ENCODE measurements around the gene STX19.

STX19 gene

GRCh38 chr3:94015025-94015424, 13.4 kb downstream of the STX19 start:
- ChIA-PET POLR2A (interaction anchor here (0.6 kb wide), 1 partner anchor 10 kb away, joined by 3 read pairs; no protein-coding TSS in a partner anchor), CTCF (interaction anchor here (3.8 to 7.5 kb wide), 2 partner anchors 12 to 55 kb away, joined by 15 to 44 read pairs; no protein-coding TSS in a partner anchor)
- no peak for TF ChIP-seq CTCF (IDR thresholded peaks at IDR 0.05; ENCODE audit: insufficient read depth, low read length, missing control alignments)
- H3K4me3 ChIP-seq (ENCODE audit: low read depth, low read length): no peak overlapping the region
- no peak for DNase-seq (ENCODE audit: low read depth, low spot score)

- DNase-seq (ENCODE audit: low read depth, low spot score): no peak
- ChIA-PET POLR2A (no interaction called here), CTCF (interaction anchor here (1.9 to 7.5 kb wide), 2 partner anchors 9 to 57 kb away, joined by 7 to 44 read pairs; no protein-coding TSS in a partner anchor)
- TF ChIP-seq CTCF (IDR thresholded peaks at IDR 0.05; ENCODE audit: insufficient read depth, low read length, missing control alignments): no peak
- H3K4me3 ChIP-seq (ENCODE audit: low read depth, low read length): no peak overlapping the region
Observed at GRCh38 chr3:94012185-94012584, 16.2 kb downstream of the STX19 start.

- ChIA-PET CTCF (interaction anchor here (1.3 to 7.5 kb wide), 3 partner anchors 8 to 58 kb away, joined by 3 to 44 read pairs (median 6); partner anchors contain the start of genes DHFR2 and NSUN3), POLR2A (no interaction called here)
- no peak overlapping the region for H3K4me3 ChIP-seq (ENCODE audit: low read depth, low read length)
- no peak for DNase-seq (ENCODE audit: low read depth, low spot score)
- no peak for TF ChIP-seq CTCF (IDR thresholded peaks at IDR 0.05; ENCODE audit: insufficient read depth, low read length, missing control alignments)
Observed at GRCh38 chr3:94011233-94011711, 17.1 kb downstream of the STX19 start.

GRCh38 chr3:94009608-94010007, 18.8 kb downstream of the STX19 start:
- ChIA-PET CTCF (interaction anchor here (1.3 kb wide), 1 partner anchor 60 kb away, joined by 6 read pairs; no protein-coding TSS in a partner anchor), POLR2A (no interaction called here)
- no peak for TF ChIP-seq CTCF (IDR thresholded peaks at IDR 0.05; ENCODE audit: insufficient read depth, low read length, missing control alignments)
- no peak for DNase-seq (ENCODE audit: low read depth, low spot score)
- no peak overlapping the region for H3K4me3 ChIP-seq (ENCODE audit: low read depth, low read length)

- CTCF ChIA-PET: interaction anchor here (0.6 to 16.2 kb wide), 4 partner anchors 8 to 60 kb away, joined by 3 to 216 read pairs (median 52); no protein-coding TSS in a partner anchor
- POLR2A ChIA-PET: no interaction called here
Observed at GRCh38 chr3:94008253-94008652, 20.1 kb downstream of the STX19 start.

More at GRCh38 chr3:94008253-94008652, 20.1 kb downstream of the STX19 start:
- DNase-seq (ENCODE audit: low read depth, low spot score): no peak
- H3K4me3 ChIP-seq (ENCODE audit: low read depth, low read length): no peak overlapping the region
- no peak for TF ChIP-seq CTCF (IDR thresholded peaks at IDR 0.05; ENCODE audit: insufficient read depth, low read length, missing control alignments)

Measured in AG04449 (cell line).